Measurements from ENCODE around the gene OXLD1.
"Not testable (repeated sequence)": the region's sequence is repeated elsewhere in the genome, so short reads cannot be mapped to it uniquely, and the experiment has no call there.

The OXLD1 gene

GRCh38 chr17:81648707-81649085, 17.7 kb downstream of the OXLD1 start:
- no peak for DNase-seq

GRCh38 chr17:81648013-81648706, 18.2 kb downstream of the OXLD1 start:
- no peak for DNase-seq

DNA sequence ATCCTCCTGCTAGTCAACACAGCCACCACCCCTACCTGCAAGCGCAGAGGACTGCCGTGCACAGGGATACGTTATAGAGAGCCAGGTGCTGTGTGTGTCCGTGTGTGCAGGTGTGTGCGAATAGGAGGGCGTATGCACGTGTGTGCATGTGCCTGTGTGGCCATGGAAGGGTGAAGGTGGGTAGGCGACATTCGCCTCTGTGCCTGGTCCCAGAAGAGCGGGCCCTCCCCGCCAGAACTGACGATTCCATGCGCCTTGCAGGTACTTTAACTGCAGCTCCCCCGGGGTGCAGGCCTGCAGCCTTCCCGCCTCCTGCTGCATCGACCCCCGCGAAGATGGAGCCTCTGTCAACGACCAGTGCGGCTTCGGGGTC, 18.8 kb downstream of the OXLD1 start:
- DNase-seq: no peak

DNA sequence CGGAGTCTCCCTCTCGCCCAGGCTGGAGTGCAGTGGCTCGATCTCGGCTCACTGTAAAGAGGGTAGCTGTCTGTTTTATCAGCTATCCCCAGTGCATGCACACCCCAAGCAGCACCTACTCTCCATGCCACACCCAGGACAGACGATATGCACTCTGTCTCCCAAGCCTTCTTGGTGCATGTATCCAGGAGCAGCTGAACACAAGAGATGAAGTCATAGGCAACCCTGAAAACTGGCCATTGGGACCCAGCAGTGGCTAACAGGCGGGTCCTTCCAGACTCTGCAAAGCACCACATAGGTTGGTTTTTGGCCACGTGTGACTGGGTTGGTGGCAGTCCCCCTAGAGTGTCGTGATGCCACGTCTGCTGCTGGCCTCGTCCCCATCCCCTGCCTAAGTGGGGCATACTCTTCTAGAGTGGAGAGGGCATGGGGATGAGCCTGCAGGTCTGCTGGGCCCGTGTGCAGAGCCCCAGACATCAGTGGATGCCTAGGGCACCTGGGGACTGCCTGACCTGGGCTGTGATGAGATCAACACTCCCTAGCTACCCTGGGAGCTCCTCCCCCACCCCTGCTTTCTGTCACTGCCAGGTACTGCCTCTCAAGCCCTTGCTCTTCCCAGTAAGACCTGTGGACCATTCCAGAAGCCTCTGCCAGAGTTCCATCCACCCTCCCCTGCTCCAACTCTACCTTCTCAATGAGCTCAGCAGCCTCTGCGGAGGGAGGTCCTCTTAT, 19.4 kb downstream of the OXLD1 start:
- DNase-seq: no peak

DNA sequence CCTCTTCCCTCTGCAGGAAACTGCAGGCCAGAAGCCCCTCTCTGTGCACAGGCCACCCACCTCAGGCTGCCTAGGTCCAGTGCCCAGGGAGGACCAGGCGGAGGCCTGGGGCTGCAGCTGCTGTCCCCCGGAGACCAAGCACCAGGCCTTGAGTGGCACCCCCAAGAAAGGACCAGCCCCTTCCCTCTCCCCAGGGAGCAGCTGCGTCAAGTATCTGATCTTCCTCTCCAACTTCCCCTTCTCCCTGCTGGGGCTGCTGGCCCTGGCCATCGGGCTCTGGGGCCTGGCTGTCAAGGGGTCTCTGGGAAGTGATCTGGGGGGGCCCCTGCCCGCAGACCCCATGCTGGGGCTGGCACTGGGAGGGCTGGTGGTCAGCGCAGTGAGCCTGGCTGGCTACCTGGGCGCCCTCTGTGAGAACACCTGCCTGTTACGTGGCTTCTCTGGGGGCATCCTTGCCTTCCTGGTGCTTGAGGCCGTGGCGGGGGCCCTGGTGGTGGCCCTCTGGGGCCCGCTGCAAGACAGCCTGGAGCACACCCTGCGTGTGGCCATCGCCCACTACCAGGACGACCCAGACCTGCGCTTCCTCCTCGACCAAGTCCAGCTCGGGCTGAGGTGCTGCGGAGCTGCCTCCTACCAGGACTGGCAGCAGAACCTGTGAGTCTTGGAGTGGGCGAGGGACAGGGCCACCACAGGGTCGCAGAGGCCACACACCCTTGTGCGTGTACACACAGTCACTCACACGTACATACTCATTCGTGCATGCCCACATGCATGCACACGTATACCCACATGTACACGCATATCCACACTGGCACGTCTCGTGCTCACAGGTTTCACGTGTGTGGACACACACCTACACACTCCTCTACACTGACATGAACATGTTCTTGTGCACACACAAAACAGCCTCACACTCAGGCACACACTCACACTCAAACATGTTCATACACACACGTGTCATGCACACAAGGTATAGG, 21.1 kb downstream of the OXLD1 start:
- DNase-seq: no peak

GRCh38 chr17:81644496-81644895, 21.9 kb downstream of the OXLD1 start:
- no peak for DNase-seq

DNA sequence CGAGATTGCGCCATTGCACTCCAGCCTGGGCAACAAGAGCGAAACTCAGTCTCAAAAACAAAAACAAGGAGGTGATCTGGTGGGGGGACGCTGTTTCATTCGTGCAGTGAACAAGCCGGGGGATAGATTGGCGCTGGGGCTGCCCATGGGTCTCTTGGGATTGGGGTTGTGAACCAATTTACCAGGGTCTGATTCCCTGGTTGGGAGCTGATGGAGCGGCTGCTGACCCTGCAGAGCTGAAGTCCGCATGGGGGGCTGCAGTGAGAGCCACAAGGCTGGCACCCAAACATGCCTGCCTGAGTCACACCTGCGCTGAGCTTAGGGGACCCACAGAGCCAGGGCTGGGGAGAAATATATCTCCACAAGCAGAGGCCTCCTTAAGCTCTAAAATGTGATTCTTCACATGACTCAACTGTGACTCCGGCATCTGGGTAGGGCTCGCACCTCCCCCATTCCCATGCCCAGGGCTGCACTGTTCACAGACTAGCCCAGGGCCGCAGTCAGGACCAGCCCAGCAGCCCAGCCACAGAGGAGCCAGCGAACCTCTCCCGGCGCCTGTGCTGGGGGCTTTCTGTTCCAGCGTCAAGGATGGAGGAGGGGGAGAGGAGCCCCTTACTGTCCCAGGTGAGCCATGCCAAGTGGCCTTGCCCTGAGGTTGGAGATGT, 24.4 kb downstream of the OXLD1 start:
- no peak for DNase-seq

GRCh38 chr17:81640011-81640410, 26.4 kb downstream of the OXLD1 start:
- DNase-seq: no peak

GRCh38 chr17:81638683-81639082, 27.7 kb downstream of the OXLD1 start:
- no peak for DNase-seq

DNA sequence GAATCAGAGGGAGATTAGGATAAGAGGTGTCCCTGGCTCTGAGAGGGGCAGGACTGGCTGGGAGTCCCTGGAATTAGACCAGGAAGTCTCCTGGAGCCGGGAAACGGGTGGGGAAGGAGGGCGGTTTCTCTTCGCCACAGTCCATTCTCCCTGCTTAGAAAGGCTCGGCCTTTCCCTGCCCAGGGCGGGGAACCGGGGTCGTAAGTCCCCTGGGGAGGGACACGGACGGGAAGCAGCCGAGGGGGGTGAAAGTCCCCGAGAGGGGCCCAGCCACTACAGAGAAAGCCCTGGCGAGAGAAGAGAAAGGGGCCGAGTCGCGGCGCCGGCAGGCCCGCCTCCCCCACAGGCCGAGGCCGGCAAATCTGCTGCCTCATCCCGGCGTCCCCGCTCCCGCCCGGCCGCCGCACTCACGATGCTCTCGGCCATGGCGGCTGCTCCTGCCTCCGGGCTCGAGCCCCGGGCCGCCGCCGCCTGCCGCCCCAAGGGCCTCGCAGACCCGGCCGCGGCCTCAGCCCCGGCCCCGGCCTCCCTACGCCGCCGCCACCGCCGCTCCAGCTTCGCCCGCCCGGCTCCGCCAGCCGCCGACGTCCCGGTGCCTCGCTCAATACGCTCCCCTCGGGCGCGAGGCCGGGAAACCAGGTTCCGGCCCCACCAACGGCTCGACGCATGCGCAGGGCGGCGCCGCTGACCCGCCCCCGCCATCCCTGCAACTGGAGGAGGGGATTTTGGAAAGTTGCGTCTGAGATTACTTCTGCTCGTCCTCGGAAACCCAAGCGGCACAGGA, 29.7 kb downstream of the OXLD1 start, which contains the start of the genes NPLOC4 and TSPAN10:
Gene NPLOC4 (minus strand): TSS at position 608 of the 784 bp plus-strand sequence. CDS start 182 bp downstream, at position 426.
Gene TSPAN10 (plus strand): TSS at position 692 of the 784 bp plus-strand sequence. CDS start 5,217 bp downstream, outside the sequence.
- DNase-seq: peak; percentile 82 to 83

- no peak for DNase-seq
These were observed 30.4 kb downstream of the OXLD1 start for GRCh38 chr17:81635973-81636504.

DNA sequence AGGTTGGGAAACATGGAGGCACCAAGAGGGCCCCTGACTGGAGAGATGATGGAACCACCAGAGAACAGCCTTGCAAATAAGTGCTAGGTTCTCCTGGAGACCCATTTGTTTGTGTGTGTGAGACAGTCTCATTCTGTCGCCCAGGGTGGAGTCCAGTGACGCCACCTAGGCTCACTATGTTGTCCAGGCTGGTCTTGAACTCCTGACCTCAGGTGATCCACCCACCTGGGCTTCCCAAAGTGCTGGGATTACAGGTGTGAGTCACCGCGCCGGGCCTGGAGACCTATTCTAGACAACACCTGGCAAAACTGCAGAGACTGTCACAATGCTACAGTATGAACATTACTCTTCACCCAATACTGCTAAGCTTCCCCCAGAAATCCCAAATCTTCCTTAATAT, 31.0 kb downstream of the OXLD1 start:
- DNase-seq: no peak

DNA sequence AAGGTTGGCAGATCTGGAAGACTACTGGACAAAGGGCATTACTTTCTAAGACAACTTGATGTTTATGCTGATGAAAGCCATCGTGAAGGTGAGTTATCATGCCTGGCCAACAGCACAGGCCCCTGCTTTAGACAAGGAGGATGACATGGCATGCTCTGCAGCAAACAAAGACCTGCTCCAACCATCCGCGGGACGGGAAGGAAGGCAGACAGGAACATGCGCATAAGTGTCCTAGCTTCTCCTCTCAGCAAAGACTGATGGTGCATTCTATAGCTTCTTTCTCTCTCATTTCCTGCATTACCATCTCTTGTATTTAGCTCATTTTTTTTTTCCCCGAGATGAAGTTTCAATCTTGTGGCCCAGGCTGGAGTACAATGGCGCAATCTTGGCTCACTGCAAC, 34.9 kb downstream of the OXLD1 start:
- no peak for DNase-seq

DNA sequence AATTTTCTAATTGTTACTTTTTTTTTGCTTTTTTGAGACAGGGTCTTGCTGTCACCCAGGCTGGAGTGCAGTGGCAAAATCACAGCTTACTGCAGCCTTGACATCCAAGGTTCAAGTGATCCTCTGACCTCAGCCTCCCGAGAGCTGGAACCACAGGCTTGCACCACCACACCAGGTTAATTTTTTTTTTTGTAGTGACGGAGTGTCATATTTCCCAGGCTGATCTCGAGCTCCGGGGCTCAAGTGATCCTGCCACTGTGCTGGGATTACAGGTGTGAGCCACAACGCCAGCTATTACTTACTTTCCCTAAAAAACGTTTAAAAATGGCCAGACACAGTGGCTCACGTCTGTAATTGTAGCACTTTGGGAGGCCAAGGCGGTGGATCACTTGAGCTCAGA, 36.1 kb downstream of the OXLD1 start:
- no peak for DNase-seq

GRCh38 chr17:81621494-81622130, 44.8 kb downstream of the OXLD1 start:
- no peak for DNase-seq

GRCh38 chr17:81618307-81618706, 48.1 kb downstream of the OXLD1 start:
- DNase-seq: not testable (repeated sequence)

GRCh38 chr17:81616877-81617276, 49.5 kb downstream of the OXLD1 start:
- no peak for DNase-seq

GRCh38 chr17:81615401-81615930, 50.9 kb downstream of the OXLD1 start:
- no peak for DNase-seq

Data from activated CD4-positive, alpha-beta T cell treated with anti-CD3 and anti-CD28 coated beads for 4 hours (primary cell).